ENCODE results near the gene APBB2.

The APBB2 gene

GRCh38 chr4:41136456-41136855 is 77.9 kb downstream of the APBB2 start:
- H3K4me3 ChIP-seq (ENCODE audit: low read depth, low read length) = no peak overlapping the region
- TF ChIP-seq CTCF (IDR thresholded peaks at IDR 0.05; ENCODE audit: insufficient read depth, low read length, missing control alignments) = no peak
- ChIA-PET CTCF (interaction anchor here (0.8 kb wide), 1 partner anchor 211 kb away, joined by 3 read pairs; no protein-coding TSS in a partner anchor), POLR2A (interaction anchor here (0.6 kb wide), 1 partner anchor 60 kb away, joined by 3 read pairs; no protein-coding TSS in a partner anchor)
- no peak for DNase-seq (ENCODE audit: low read depth, low spot score)

DNA sequence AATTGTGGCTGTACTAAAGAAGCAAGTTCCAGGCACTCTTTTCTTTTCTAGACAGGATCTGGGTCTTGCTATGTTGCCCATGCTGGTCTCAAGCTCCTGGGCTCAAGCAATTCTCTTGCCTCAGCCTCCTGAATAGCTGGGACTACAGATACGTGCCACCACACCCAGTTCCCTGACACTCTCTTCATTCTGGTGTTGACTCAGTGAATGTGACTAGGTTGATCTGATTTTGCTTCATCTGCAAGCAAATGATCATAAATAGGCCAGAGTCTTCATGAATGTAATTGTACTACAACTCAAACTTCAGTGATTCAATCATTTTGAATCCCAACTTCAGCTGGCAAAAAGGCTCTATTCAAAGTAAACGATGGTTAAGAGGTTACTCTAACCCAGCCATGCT is 78.5 kb downstream of the APBB2 start:
- no peak for TF ChIP-seq CTCF (IDR thresholded peaks at IDR 0.05; ENCODE audit: insufficient read depth, low read length, missing control alignments)
- ChIA-PET CTCF (interaction anchor here (0.8 kb wide), 1 partner anchor 210 kb away, joined by 3 read pairs; no protein-coding TSS in a partner anchor), POLR2A (interaction anchor here (0.6 kb wide), 1 partner anchor 61 kb away, joined by 3 read pairs; no protein-coding TSS in a partner anchor)
- H3K4me3 ChIP-seq (ENCODE audit: low read depth, low read length) = no peak overlapping the region
- no peak for DNase-seq (ENCODE audit: low read depth, low spot score)

- no peak for TF ChIP-seq CTCF (IDR thresholded peaks at IDR 0.05; ENCODE audit: insufficient read depth, low read length, missing control alignments)
- ChIA-PET CTCF (interaction anchor here (0.9 to 1.3 kb wide), 2 partner anchors 71 to 207 kb away, joined by 3 read pairs; no protein-coding TSS in a partner anchor), POLR2A (no interaction called here)
- DNase-seq (ENCODE audit: low read depth, low spot score) = no peak
- no peak overlapping the region for H3K4me3 ChIP-seq (ENCODE audit: low read depth, low read length)
Observed at GRCh38 chr4:41134581-41134980, 79.8 kb downstream of the APBB2 start.

- H3K4me3 ChIP-seq (ENCODE audit: low read depth, low read length) = no peak overlapping the region
- no peak for DNase-seq (ENCODE audit: low read depth, low spot score)
- ChIA-PET CTCF (interaction anchor here (1.0 to 1.3 kb wide), 4 partner anchors 10 to 235 kb away, joined by 3 to 5 read pairs (median 3); no protein-coding TSS in a partner anchor), POLR2A (no interaction called here)
- TF ChIP-seq CTCF (IDR thresholded peaks at IDR 0.05; ENCODE audit: insufficient read depth, low read length, missing control alignments) = no peak
Observed at GRCh38 chr4:41133454-41134018, 80.8 kb downstream of the APBB2 start.

GRCh38 chr4:41132055-41132683 is 82.2 kb downstream of the APBB2 start:
- no peak for TF ChIP-seq CTCF (IDR thresholded peaks at IDR 0.05; ENCODE audit: insufficient read depth, low read length, missing control alignments)
- ChIA-PET CTCF (interaction anchor here (1.0 to 1.4 kb wide), 3 partner anchors 11 to 82 kb away, joined by 3 to 4 read pairs (median 4); partner anchors contain the start of gene APBB2), POLR2A (no interaction called here)
- DNase-seq (ENCODE audit: low read depth, low spot score) = no peak
- no peak overlapping the region for H3K4me3 ChIP-seq (ENCODE audit: low read depth, low read length)

GRCh38 chr4:41129936-41130440 is 84.4 kb downstream of the APBB2 start:
- DNase-seq (ENCODE audit: low read depth, low spot score) = no peak
- no peak for TF ChIP-seq CTCF (IDR thresholded peaks at IDR 0.05; ENCODE audit: insufficient read depth, low read length, missing control alignments)
- no peak overlapping the region for H3K4me3 ChIP-seq (ENCODE audit: low read depth, low read length)
- ChIA-PET CTCF (no interaction called here), POLR2A (no interaction called here)
